22Rv1 (cell line): ENCODE results near the gene UBE2S.
A peak's percentile ranks its signal among the peaks of the same experiment; 100 is the strongest.

Experiments used
- H3K27ac ChIP-seq: fragments of 450-650 bp; 2 replicates; pipeline ENCODE4 v1.5.1; 2017
- ZFX ChIP-seq: fragments of 450-650 bp; IDR thresholded peaks from 2 replicates; pipeline ENCODE4 v1.6.1; 2017; ENCODE audit warnings: antibody characterized with exemption, borderline replicate concordance
- TF ChIP-seq, protein P1 (sequence below): fragments of 450-650 bp; IDR thresholded peaks from 2 replicates; pipeline ENCODE4 v1.5.1; 2017; ENCODE audit warnings: mild to moderate bottlenecking

UBE2S gene

DNA sequence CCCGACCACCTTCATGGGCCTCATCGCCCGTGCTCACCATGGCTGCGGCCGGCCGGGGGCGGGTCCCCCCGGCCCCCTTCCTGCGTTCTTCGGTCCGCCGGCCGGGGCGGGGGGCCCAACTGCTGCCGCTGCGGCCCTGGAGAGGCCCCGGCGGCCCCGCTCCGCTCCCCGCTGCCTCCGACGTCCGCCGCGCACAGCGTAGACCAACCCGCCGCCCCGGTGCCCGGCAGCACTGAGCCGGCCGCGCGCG, at the start of gene UBE2S:
TSS of gene UBE2S (minus strand) at position 239 of the 250 bp plus-strand sequence. CDS start at position 40, 199 bp downstream.
- peak within 1 kb of the TSS; percentile 94 for H3K27ac ChIP-seq

DNA sequence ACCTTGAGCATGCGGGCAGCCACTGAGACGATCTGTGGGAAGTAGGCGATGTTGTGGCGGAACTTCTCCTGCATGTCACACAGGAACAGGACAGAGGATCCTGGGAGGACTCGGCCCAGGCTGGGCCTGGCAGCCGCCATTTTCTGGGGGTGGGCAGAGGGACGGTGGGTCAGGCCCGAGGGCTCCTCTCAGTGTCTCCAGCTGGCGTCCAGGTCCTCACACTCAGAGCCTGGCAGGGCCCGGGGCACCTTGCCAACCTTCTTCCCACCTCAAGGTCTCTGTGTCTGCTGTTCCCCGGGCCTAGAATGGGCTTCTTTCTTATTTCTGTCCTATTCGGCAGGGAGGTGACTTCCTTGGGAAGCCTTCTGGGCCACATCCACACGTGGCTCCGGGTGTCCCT, 48.8 kb upstream of the UBE2S start:
- TF ChIP-seq ZFX = no peak
- TF ChIP-seq, protein P1, sequence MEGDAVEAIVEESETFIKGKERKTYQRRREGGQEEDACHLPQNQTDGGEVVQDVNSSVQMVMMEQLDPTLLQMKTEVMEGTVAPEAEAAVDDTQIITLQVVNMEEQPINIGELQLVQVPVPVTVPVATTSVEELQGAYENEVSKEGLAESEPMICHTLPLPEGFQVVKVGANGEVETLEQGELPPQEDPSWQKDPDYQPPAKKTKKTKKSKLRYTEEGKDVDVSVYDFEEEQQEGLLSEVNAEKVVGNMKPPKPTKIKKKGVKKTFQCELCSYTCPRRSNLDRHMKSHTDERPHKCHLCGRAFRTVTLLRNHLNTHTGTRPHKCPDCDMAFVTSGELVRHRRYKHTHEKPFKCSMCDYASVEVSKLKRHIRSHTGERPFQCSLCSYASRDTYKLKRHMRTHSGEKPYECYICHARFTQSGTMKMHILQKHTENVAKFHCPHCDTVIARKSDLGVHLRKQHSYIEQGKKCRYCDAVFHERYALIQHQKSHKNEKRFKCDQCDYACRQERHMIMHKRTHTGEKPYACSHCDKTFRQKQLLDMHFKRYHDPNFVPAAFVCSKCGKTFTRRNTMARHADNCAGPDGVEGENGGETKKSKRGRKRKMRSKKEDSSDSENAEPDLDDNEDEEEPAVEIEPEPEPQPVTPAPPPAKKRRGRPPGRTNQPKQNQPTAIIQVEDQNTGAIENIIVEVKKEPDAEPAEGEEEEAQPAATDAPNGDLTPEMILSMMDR = no peak
- H3K27ac ChIP-seq = no peak overlapping the region

DNA sequence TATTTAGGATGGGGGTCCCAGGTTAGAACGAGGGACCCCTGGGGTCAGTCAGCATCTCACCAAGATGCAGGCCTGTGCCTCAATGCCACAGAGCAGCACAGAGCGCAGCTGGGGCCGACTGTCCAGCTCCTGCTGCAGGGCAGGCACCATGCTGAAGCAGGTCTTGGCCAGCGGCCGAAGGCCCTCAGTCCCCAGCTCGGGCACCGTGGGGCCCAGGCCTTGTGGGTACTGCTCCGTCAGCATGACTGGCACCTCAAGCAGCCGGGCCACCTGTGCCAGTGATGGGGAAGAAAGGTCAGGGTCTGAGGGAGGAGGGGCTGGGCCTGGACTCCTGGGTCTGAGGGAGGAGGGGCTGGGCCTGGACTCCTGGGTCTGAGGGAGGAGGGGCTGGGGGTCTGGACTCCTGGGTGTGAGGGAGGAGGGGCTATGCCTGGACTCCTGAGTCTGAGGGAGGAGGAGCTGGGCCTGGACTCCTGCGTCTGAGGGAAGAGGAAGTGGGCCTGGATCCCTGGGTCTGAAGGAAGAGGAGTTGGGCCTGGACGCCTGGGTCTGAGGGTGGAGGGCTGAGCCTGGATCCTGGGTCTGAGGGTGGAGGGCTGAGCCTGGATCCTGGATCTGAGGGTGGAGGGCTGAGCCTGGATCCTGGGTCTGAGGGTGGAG, 48.1 kb upstream of the UBE2S start:
- no peak overlapping the region for H3K27ac ChIP-seq
- TF ChIP-seq ZFX = no peak
- TF ChIP-seq, protein P1 = no peak

DNA sequence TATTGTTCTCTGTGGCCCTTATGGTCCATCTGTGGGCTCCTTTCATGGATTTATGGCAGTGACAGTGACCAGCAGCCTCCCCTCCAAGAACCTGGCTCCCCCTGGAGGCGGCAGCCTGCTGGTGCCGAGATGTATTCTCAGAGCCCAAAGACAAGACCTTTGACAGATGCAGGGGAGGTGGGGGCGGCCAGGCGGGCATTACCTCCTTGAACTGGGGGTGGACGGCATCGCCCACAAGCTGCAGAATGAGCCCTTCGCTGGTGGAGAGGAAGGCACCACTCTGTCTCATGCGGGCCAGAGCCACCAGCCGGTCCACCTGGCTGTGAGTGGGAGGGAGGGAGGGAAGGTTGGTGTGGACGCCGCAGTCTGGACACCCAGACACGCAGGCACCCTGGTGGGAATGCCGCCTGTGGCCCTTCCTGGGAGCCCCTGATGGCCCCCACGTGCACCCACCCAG, 47.2 kb upstream of the UBE2S start:
- no peak overlapping the region for H3K27ac ChIP-seq
- TF ChIP-seq, protein P1 = peak; percentile 82
- no peak for TF ChIP-seq ZFX

DNA sequence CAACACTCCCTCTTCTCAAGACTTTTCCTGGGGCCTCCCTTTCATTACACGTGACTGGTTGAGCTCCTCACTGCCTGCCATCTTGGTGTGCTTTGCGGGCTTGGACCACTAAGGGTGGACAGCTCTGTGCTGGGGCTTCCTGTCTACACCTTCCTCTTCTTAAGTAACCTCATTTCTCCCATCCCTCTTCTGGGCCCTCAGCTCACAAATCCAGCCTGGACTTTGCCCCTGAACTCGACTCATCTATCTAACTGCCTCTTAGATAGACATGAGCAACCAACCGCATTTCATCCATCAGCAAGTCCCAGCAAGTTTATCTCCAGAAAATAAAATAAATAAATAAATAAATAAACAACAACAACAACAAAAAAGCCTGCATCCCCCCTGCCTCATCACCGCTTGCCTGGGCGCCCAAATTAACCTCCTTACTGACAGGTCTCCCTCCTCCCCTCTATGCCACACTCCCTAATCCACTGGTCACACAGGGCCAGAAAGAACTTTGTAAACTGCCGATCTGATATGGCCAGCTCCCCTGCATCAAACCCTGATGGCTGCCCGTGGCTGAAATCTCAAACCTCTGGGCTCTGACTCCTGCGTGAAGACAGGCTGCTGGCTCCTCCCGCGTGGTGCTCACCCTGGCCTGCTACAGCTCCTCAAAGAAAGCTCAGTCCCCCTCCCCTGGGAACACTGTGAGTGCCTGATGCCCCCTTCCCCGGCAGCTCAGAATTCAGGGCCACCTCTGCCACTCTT, 46.1 kb upstream of the UBE2S start:
- TF ChIP-seq ZFX = no peak
- TF ChIP-seq, protein P1 = no peak
- H3K27ac ChIP-seq = peak overlapping the region; percentile 45

DNA sequence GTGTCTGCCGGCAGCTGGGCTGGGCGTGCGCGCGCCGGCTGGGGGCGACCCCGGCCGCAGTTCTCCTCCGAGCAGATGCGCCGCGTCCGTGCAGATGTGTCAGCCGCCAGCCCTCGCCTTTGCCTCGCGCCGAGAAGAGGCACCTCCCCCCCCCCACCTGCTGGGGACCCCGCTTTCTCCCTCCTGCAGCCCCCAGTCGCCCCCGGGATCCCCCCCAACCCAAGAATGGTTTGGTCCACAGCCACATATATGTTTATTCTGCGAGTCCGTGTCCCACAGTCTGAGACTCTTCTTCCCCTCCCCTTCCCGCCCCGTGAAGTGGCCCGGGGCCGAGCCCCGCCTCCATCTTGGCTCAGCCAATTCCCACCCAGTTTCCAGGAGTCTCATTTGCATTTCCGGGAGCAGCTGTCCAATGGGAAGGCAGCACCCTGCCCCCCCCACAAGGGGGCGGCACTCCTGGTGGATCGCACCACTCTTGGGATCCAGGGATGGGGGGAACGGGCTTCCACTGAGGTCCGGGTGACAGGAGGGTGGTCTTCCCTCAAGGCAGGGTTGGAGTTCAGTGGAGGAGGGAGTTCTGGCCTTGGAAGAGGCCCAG, 45.3 kb upstream of the UBE2S start:
- H3K27ac ChIP-seq = peak overlapping the region; percentile 45; the same call in 1 of the 2 replicates
- TF ChIP-seq, protein P1 = no peak
- no peak for TF ChIP-seq ZFX

DNA sequence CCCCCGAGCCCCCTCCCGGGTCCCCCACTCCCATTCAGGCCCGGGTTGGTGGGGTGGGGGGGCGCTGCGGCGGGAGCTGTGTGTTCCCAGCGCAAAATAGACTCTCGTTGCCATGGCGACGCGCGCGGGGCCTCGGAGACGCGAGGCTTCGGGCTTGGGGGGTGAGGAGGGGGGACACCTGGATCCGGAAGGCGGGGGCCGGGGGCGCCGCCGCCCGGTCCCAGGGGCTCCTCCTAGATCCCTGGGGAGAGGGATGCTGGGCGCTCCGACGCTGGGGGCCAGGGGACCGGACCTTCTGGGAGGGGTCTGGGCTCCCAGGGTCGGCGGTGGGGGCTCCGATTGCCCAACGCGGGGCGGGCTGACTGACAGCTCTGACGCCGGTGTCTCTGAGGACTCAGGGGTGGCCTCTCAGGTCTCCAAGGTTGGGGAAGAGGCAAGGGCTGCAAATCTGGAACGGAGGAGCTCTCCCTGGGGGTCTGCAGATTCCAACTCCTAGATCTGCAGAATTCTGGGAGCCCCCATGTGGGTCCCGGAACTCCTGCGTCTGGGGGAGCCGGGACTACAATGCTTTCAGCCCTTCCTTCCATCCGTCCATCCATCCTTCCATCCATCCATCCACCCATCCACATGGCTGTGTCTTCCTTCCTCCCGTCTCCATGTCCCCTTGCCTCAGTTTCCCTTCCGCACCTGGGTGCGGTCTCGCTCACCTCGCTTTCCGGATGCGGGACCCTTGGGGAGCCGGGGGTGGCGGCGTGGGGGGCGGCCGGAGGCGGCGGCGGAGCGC, 44.6 kb upstream of the UBE2S start:
- no peak for TF ChIP-seq ZFX
- TF ChIP-seq, protein P1 = no peak
- H3K27ac ChIP-seq = no peak overlapping the region
